Measurements from ENCODE around the gene CD177. TPM values are rescaled to one million over a fixed set of nuclear protein-coding genes. Genes with fewer than 3 reads are reported as not detected.

CD177 gene
- total RNA-seq, 1 donor from 2014 or later = not detected

DNA sequence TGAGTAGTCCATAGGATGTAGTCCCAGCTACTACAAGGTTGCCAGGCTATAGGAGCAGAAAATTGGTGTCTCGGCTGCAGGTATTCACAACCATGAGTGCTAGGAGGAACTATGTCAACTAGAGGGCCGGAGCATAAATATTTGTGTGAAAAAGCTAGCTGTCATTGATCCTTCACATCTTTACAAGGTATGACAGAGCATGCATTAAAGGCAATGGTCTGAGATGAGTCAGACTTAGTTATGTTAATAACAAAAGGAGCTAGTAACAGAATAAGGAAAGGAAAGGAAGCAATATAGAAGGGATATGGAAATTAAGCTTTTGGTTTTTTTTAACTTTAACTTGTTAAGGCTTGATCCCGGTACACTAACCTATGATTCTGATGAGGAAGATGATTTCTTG is 43.3 kb upstream of the CD177 start:
- H3K9me3 Mint-ChIP-seq = peaks cover 6% of the 10 kb centered on the region
- H3K27me3 Mint-ChIP-seq = peaks cover 2% of the 10 kb centered on the region
- TF ChIP-seq CTCF (IDR thresholded peaks at IDR 0.05) = no peak
- no peak overlapping the region for H3K4me3 Mint-ChIP-seq
- ChIA-PET CTCF (no interaction called here), POLR2A (no interaction called here)
- H3K36me3 Mint-ChIP-seq (ENCODE audit: low read depth) = no peaks in the 10 kb centered on the region
- DNase-seq = no peak
- intact Hi-C loops (cut with micrococcal nuclease) = no loop called here
- ATAC-seq (ENCODE audit: low read depth) = no peak
- H3K4me1 Mint-ChIP-seq = no peaks in the 10 kb centered on the region
- no peak overlapping the region for H3K27ac Mint-ChIP-seq

DNA sequence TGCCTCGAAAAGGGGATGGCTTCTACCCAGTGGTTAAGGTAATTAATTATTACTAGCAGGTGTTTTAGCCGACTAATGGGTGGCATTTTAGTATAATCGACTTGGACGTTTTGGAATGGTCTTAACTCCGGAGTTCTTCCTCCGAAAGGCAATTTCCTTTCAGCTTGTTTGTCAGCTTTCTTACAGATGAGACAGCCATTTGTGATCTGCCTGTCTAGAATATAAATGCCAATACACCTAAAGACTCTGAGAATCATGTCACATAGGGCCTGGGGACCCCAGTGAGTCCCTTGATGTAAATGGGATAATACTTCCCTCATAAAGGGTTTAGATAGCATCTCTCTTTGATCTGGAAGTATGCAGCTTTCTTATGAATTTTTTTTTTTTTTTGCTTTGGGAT is 42.2 kb upstream of the CD177 start:
- TF ChIP-seq CTCF (IDR thresholded peaks at IDR 0.05) = no peak
- H3K9me3 Mint-ChIP-seq = peaks cover 6% of the 10 kb centered on the region
- H3K36me3 Mint-ChIP-seq (ENCODE audit: low read depth) = no peaks in the 10 kb centered on the region

GRCh38 chr19:43311706-43312105 is 41.8 kb upstream of the CD177 start:
- no peak overlapping the region for H3K4me3 Mint-ChIP-seq
- no peak overlapping the region for H3K27ac Mint-ChIP-seq
- no peaks in the 10 kb centered on the region for H3K4me1 Mint-ChIP-seq
- CTCF ChIA-PET = no interaction called here
- H3K36me3 Mint-ChIP-seq (ENCODE audit: low read depth) = no peaks in the 10 kb centered on the region
- H3K27me3 Mint-ChIP-seq = peaks cover 2% of the 10 kb centered on the region
- DNase-seq = no peak
- no peak for TF ChIP-seq CTCF (IDR thresholded peaks at IDR 0.05)
- no peak for ATAC-seq (ENCODE audit: low read depth)
- POLR2A ChIA-PET = no interaction called here
- peaks cover 8% of the 10 kb centered on the region for H3K9me3 Mint-ChIP-seq
- intact Hi-C loops (cut with micrococcal nuclease) = no loop called here

More for the DNA sequence above, 42.2 kb upstream of the CD177 start:
- DNase-seq (no peak), ATAC-seq (ENCODE audit: low read depth) (no peak)
- Mint-ChIP-seq H3K4me3 (no peak overlapping the region), H3K27ac (no peak overlapping the region), H3K27me3 (peaks cover 2% of the 10 kb centered on the region), H3K4me1 (no peaks in the 10 kb centered on the region)
- CTCF ChIA-PET = no interaction called here
- POLR2A ChIA-PET = no interaction called here
- intact Hi-C loops (cut with micrococcal nuclease) = no loop called here

DNA sequence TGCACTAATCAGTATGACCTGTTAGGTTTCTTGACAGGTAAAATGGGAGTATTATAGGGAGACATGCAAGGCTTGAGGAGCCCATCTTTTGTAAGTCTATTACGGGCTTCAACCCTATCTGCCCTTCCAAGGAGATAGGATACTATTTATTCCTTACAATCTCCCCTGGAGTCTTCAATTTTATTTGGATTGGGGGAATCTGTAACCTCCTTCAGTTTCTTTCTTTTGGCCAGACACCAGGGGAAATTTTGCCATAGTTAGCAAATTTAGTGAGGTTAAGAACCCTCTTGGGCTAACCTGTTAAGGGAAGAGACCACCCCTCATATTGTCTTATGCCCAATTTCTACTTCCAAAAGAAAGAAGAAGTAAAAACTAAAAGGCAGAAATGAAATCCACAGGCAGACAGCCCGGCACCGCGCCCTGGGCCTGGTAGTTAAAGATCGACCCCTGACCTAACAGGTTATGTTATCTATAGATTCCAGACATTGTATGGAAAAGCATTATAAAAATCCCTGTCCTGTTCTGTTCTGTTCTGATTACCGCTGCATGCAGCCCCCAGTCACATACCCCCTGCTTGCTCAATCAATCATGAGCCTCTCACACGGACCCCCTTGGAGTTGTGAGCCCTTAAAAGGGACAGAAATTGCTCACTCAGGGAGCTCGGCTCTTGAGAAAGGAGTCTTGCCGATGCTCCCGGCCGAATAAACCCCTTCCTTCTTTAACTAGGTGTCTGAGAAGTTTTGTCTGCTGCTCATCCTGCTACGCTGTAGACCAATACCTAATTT is 39.6 kb upstream of the CD177 start:
- H3K36me3 Mint-ChIP-seq (ENCODE audit: low read depth) = no peaks in the 10 kb centered on the region
- no peak overlapping the region for H3K4me3 Mint-ChIP-seq
- POLR2A ChIA-PET = no interaction called here
- H3K4me1 Mint-ChIP-seq = no peaks in the 10 kb centered on the region
- H3K27ac Mint-ChIP-seq = no peak overlapping the region
- no peak for DNase-seq
- intact Hi-C loops (cut with micrococcal nuclease) = no loop called here
- no peak for TF ChIP-seq CTCF (IDR thresholded peaks at IDR 0.05)
- ATAC-seq (ENCODE audit: low read depth) = no peak
- H3K27me3 Mint-ChIP-seq = peaks cover 7% of the 10 kb centered on the region
- CTCF ChIA-PET = no interaction called here
- H3K9me3 Mint-ChIP-seq = peaks cover 5% of the 10 kb centered on the region

DNA sequence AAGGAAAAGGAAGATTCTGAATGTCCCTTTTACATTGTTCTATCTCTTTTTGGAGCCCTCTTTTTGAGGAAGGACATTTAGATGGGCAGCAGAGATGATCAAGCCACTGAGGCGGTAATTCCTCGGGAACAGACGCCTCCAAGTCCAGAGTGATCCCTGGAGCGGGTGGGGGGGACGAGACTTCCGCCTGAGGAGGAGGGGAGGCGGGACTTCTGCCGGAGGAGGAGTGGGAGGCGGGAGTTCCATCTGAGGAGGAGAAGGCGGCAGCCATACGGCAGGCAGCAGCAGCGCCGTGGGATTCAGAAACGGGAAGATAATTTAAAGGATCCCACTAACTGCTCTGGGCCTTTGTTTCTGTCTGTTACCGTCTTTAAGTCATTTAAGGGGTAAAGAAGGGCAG is 37.6 kb upstream of the CD177 start:
- Mint-ChIP-seq H3K9me3 (peaks cover 2% of the 10 kb centered on the region), H3K4me1 (no peaks in the 10 kb centered on the region), H3K4me3 (no peak overlapping the region), H3K36me3 (ENCODE audit: low read depth) (no peaks in the 10 kb centered on the region), H3K27ac (no peak overlapping the region), H3K27me3 (peaks cover 7% of the 10 kb centered on the region)
- intact Hi-C loops (cut with micrococcal nuclease) = no loop called here
- ChIA-PET POLR2A (no interaction called here), CTCF (no interaction called here)
- ATAC-seq (ENCODE audit: low read depth) (no peak), DNase-seq (no peak)
- no peak for TF ChIP-seq CTCF (IDR thresholded peaks at IDR 0.05)

Data from activated B cell treated with CpG ODN at 0.5 μM for 24 hours (primary cell).